SU-DHL-6 (cell line): Measurements from ENCODE around the gene CDC42EP4.

Experiments
- H2AFZ ChIP-seq: fragments of 200-600 bp; sonication (generic); 2 replicates; pipeline ENCODE4 v1.6.1; 2014; ENCODE audit warnings: low read depth, mild to moderate bottlenecking, moderate library complexity, mixed read lengths, antibody characterized with exemption, low read length; ENCODE audit not compliant: severe bottlenecking
- H3F3A ChIP-seq: fragments of 200-600 bp; shearing (Covaris generic); 2 replicates; pipeline ENCODE4 v1.6.0; 2016; ENCODE audit warnings: antibody characterized with exemption, mild to moderate bottlenecking; ENCODE audit not compliant: insufficient read depth
- H3K27ac ChIP-seq: fragments of 200-600 bp; sonication (generic); 2 replicates; pipeline ENCODE4 v1.5.1; 2016; ENCODE audit warnings: low read depth, mild to moderate bottlenecking, low read length, moderate library complexity, mixed read lengths
- H3K27me3 ChIP-seq: fragments of 200-600 bp; sonication (generic), shearing (Covaris generic); 2 replicates; pipeline ENCODE4 v1.6.0; 2014; ENCODE audit warnings: mild to moderate bottlenecking, low read length
- H3K36me3 ChIP-seq: fragments of 200-600 bp; sonication (generic); 2 replicates; pipeline ENCODE4 v1.6.1; 2014; ENCODE audit warnings: mild to moderate bottlenecking, low read length, mixed read lengths
- H3K4me2 ChIP-seq: fragments of 300-600, 200-600 bp; shearing (Covaris generic), sonication (generic); 2 replicates; pipeline ENCODE4 v1.6.0; 2014; ENCODE audit warnings: low read length, low read depth, mild to moderate bottlenecking; ENCODE audit not compliant: poor library complexity, severe bottlenecking
- H3K4me3 ChIP-seq: fragments of 200-600 bp; sonication (generic); 2 replicates; pipeline ENCODE4 v1.5.1; 2014; ENCODE audit warnings: antibody characterized with exemption, low read length, mild to moderate bottlenecking, mixed read lengths; ENCODE audit not compliant: insufficient read depth, poor library complexity, severe bottlenecking
- H3K79me2 ChIP-seq: fragments of 200-600 bp; sonication (generic); 2 replicates; pipeline ENCODE4 v1.6.1; 2014; ENCODE audit warnings: mild to moderate bottlenecking, low read length, moderate library complexity; ENCODE audit not compliant: insufficient read depth
- H3K9ac ChIP-seq: fragments of 200-600 bp; sonication (generic); 2 replicates; pipeline ENCODE4 v1.7.0; 2014; ENCODE audit warnings: mild to moderate bottlenecking, low read length
- H3K9me2 ChIP-seq: fragments of 200-600 bp; sonication (generic); replicated peaks from 2 replicates; pipeline ENCODE4 v1.6.1; 2014; ENCODE audit warnings: low read length; ENCODE audit not compliant: insufficient read depth
- H3K9me3 ChIP-seq: fragments of 200-600 bp; sonication (generic); 2 replicates; pipeline ENCODE4 v1.6.1; 2014; ENCODE audit warnings: low read length, mixed read lengths; ENCODE audit not compliant: insufficient read depth
- H4K20me1 ChIP-seq: fragments of 200-600 bp; sonication (generic); 2 replicates; pipeline ENCODE4 v1.6.1; 2014; ENCODE audit warnings: low read depth, mild to moderate bottlenecking, antibody characterized with exemption, low read length, moderate library complexity, mixed read lengths
- EZH2phosphoT487 ChIP-seq: fragments of 200-600 bp; sonication (generic), shearing (Covaris generic); conservative IDR thresholded peaks from 2 replicates; pipeline ENCODE4 v1.6.1; 2018; ENCODE audit warnings: mild to moderate bottlenecking, antibody characterized with exemption, low read length, moderate library complexity, mixed read lengths
- TF ChIP-seq, protein P1 (sequence below): fragments of 200-600 bp; sonication (generic); IDR thresholded peaks from one replicate; pipeline ENCODE4 v1.5.1; 2017; ENCODE audit warnings: antibody characterized with exemption, mild to moderate bottlenecking, low read length, moderate library complexity; ENCODE audit not compliant: insufficient read depth, poor library complexity, severe bottlenecking

The CDC42EP4 gene

DNA sequence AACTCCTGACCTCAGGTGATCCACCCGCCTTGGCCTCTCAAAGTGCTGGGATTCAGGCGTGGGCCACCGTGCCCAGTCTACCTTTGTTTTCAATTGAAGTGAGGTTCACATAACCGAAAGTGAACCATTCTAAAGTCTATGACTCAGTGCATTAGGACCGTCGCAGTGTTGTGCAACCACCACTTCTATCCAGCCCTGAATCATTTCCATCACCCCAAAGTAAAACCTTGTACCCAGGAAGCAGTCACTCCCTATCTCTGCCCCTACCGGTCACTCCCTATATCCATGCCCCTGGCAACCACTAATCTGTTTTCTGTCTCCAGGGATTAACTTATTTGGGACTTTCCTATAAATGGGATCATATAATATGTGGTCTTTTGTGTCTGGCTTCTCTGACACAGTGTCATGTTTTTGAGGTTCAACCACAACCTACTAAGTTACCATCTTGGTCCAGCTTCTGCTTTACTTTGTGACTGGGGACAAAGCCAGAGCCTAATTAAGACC is 28.3 kb upstream of the CDC42EP4 start:
- Histone ChIP-seq H3K27ac (no peak overlapping the region), H3K4me2 (no peak overlapping the region), H3F3A (no peaks in the 10 kb centered on the region), H4K20me1 (no peaks in the 10 kb centered on the region), H3K4me3 (no peak overlapping the region), H3K27me3 (no peaks in the 10 kb centered on the region), H3K9me2 (no peaks in the 10 kb centered on the region), H3K9me3 (no peaks in the 10 kb centered on the region), H3K36me3 (no peaks in the 10 kb centered on the region), H3K79me2 (no peaks in the 10 kb centered on the region), H2AFZ (no peak overlapping the region), H3K9ac (no peak overlapping the region)
- no peak for TF ChIP-seq EZH2phosphoT487
- TF ChIP-seq, protein P1, sequence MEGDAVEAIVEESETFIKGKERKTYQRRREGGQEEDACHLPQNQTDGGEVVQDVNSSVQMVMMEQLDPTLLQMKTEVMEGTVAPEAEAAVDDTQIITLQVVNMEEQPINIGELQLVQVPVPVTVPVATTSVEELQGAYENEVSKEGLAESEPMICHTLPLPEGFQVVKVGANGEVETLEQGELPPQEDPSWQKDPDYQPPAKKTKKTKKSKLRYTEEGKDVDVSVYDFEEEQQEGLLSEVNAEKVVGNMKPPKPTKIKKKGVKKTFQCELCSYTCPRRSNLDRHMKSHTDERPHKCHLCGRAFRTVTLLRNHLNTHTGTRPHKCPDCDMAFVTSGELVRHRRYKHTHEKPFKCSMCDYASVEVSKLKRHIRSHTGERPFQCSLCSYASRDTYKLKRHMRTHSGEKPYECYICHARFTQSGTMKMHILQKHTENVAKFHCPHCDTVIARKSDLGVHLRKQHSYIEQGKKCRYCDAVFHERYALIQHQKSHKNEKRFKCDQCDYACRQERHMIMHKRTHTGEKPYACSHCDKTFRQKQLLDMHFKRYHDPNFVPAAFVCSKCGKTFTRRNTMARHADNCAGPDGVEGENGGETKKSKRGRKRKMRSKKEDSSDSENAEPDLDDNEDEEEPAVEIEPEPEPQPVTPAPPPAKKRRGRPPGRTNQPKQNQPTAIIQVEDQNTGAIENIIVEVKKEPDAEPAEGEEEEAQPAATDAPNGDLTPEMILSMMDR = no peak

DNA sequence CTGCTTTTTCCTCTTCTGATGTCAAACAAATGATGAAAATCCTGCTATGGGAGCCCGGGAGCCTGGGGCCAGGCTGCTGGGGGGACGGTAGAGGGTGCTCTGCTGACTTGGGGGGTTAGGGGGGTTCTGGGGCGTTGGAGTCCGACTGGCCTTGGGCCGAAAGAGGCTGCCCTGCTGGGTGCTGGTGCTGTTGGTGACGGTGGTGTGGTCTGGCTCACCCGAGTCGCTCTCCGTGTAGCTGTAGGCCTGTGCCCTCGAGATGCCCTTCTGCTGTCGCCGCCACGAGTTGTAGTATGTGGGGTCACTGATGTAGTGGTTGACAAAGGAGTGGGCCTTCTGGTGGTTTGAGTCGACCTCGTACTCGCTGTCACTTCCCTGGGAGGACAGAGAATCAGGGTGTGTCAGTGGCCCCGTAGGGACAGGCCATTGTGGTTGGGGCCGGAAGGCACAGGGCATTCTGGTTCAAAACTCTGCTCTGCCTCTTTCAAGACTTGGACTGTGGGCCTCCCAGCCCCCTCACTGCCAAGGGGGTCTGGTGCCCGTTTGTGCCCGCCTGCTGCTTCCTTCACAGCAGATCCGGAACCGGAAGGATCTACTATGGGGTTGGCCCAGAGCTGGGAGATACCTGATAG is 26.9 kb upstream of the CDC42EP4 start:
- H3K9ac ChIP-seq = no peak overlapping the region
- H3K9me3 ChIP-seq = no peaks in the 10 kb centered on the region
- H3K4me2 ChIP-seq = no peak overlapping the region
- no peak overlapping the region for H3K27ac ChIP-seq
- H3K27me3 ChIP-seq = no peaks in the 10 kb centered on the region
- no peaks in the 10 kb centered on the region for H4K20me1 ChIP-seq
- no peaks in the 10 kb centered on the region for H3K36me3 ChIP-seq
- no peaks in the 10 kb centered on the region for H3K79me2 ChIP-seq
- H2AFZ ChIP-seq = no peak overlapping the region
- no peak overlapping the region for H3K4me3 ChIP-seq
- no peaks in the 10 kb centered on the region for H3F3A ChIP-seq
- TF ChIP-seq, protein P1 = no peak
- no peaks in the 10 kb centered on the region for H3K9me2 ChIP-seq

DNA sequence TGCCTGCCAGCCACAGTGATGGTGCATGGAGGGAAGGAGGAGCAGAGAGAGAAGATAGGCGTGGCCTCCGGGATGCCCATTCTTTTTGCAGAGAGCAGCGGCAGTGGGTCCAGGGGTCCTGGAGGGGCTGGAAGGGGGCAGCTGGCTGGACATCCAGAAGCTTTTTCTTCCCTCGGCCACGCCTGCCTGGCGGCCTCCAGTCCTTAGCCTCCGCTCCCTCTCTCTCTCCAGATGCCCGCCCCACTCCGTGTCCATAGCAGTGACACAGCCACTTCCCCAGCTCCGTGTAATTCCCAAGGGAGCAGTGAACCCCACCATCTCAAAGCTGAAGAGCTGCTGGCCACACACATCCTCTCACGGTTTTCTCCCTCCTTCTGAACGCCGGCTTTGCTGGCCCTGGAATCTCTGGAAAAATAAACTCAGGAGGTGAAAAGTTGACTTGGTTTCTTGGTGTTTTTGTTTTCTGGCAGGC is 26.3 kb upstream of the CDC42EP4 start:
- no peaks in the 10 kb centered on the region for H3K27me3 ChIP-seq
- no peaks in the 10 kb centered on the region for H3F3A ChIP-seq
- H3K36me3 ChIP-seq = no peaks in the 10 kb centered on the region
- H3K9me2 ChIP-seq = no peaks in the 10 kb centered on the region
- no peak overlapping the region for H2AFZ ChIP-seq
- H3K9me3 ChIP-seq = no peaks in the 10 kb centered on the region
- H3K79me2 ChIP-seq = no peaks in the 10 kb centered on the region
- H3K4me2 ChIP-seq = no peak overlapping the region
- H3K27ac ChIP-seq = no peak overlapping the region
- TF ChIP-seq EZH2phosphoT487 = no peak
- TF ChIP-seq, protein P1 = no peak
- no peaks in the 10 kb centered on the region for H4K20me1 ChIP-seq
- no peak overlapping the region for H3K4me3 ChIP-seq
- H3K9ac ChIP-seq = no peak overlapping the region
